Endothelial cell of umbilical vein (primary cell): ENCODE data around the gene LYRM4.

Source experiments
- CTCF ChIP-seq, 2 donors: IDR thresholded peaks; 1 replicate in 1 of 2; 2 replicates in 1 of 2; pipeline ENCODE4 v1.5.1; 2011; ENCODE audit warnings: low read length in 2 of 2, mild to moderate bottlenecking in 2 of 2, moderate library complexity in 2 of 2, control low read depth in 1 of 2, inconsistent platforms in 1 of 2, low read depth in 1 of 2; ENCODE audit not compliant: insufficient read depth in 1 of 2; ENCODE audit errors: extremely low read depth in 1 of 2
- EZH2 ChIP-seq: IDR thresholded peaks from 2 replicates; pipeline ENCODE4 v1.6.1; 2012; ENCODE audit warnings: borderline replicate concordance, low read depth, mild to moderate bottlenecking, moderate library complexity, low read length, inconsistent platforms; ENCODE audit not compliant: severe bottlenecking
- POLR2A ChIP-seq: IDR thresholded peaks from 2 replicates; pipeline ENCODE4 v1.6.1; 2012; ENCODE audit warnings: low read depth, mild to moderate bottlenecking, control low read depth, low read length
- POLR2AphosphoS5 ChIP-seq: IDR thresholded peaks from 2 replicates; pipeline ENCODE4 v1.6.1; 2012; ENCODE audit warnings: low read depth, mild to moderate bottlenecking, control low read depth, low read length, moderate library complexity; ENCODE audit not compliant: insufficient read depth

GRCh38 chr6:5158180-5158579 is 102.6 kb downstream of the LYRM4 start:
- TF ChIP-seq EZH2 (no peak), POLR2A (no peak), CTCF (IDR thresholded peaks at IDR 0.05; ENCODE audit: extremely low read depth in 1 of 2, insufficient read depth in 1 of 2, low read depth in 1 of 2, low read length in 2 of 2) (no peak), POLR2AphosphoS5 (no peak)
